Measurements from ENCODE around the gene SLC66A2.

GRCh38 chr18:79974025-79974654 is 22.7 kb upstream of the SLC66A2 start:
- TF ChIP-seq CREB1 (IDR thresholded peaks at IDR 0.05; ENCODE audit: low read depth) (no peak), RAD21 (IDR thresholded peaks at IDR 0.05; ENCODE audit: low read depth) (no peak), EP300 (IDR thresholded peaks at IDR 0.05; ENCODE audit: borderline replicate concordance) (no peak), MAX (IDR thresholded peaks at IDR 0.05) (no peak), TCF12 (IDR thresholded peaks at IDR 0.05; ENCODE audit: low read depth) (no peak), ZBTB7A (IDR thresholded peaks at IDR 0.05; ENCODE audit: low read depth) (no peak), CEBPB (IDR thresholded peaks at IDR 0.05) (no peak), TEAD4 (IDR thresholded peaks at IDR 0.05) (no peak), YY1 (IDR thresholded peaks at IDR 0.05; ENCODE audit: low read depth) (no peak), NFIC (IDR thresholded peaks at IDR 0.05) (no peak), TAF1 (IDR thresholded peaks at IDR 0.05; ENCODE audit: low read depth) (no peak)
